Transverse colon (tissue), 4 donors: ENCODE measurements around the gene ANTXR2. TPM values are rescaled to one million over a fixed set of nuclear protein-coding genes. Genes with fewer than 3 reads are reported as not detected.

Experiments
- DNase-seq: peaks from one replicate; pipeline ENCODE4 v3.0.0-alpha.2; 2019
- H3K27ac ChIP-seq, 4 donors: fragments of 200-600 bp; sonication (generic); 2 replicates each; pipeline ENCODE4 v1.5.1; 2016 to 2018; ENCODE audit warnings: inconsistent platforms in 4 of 4
- H3K27me3 ChIP-seq: fragments of 200-600 bp; sonication (generic); 2 replicates; pipeline ENCODE4 v1.5.1; 2017; ENCODE audit warnings: inconsistent platforms
- H3K36me3 ChIP-seq, 4 donors: fragments of 200-600 bp; sonication (generic); 2 replicates each; pipeline ENCODE4 v1.5.1; 2017 to 2019; ENCODE audit warnings: inconsistent platforms in 4 of 4
- H3K4me1 ChIP-seq, 4 donors: fragments of 200-600 bp; sonication (generic); 2 replicates each; pipeline ENCODE4 v1.5.1; 2017 to 2020; ENCODE audit warnings: inconsistent platforms in 4 of 4
- H3K4me3 ChIP-seq, 4 donors: fragments of 200-600 bp; sonication (generic); 1 replicate in 1 of 4; 2 replicates in 3 of 4; pipeline versions ENCODE4 v1.5.1 to v1.6.1; 2017 to 2019; ENCODE audit warnings: inconsistent platforms in 4 of 4
- H3K9me3 ChIP-seq, 2 donors: fragments of 200-600 bp; sonication (generic); 2 replicates each; pipeline ENCODE4 v1.5.1; 2017 to 2019; ENCODE audit warnings: inconsistent platforms in 2 of 2
- CTCF ChIP-seq, 5 experiments: fragments of 200-600 bp in 3 of 5; fragments of 450-650 bp in 2 of 5; sonication (generic) in 3 of 5; IDR thresholded peaks; 1 replicate in 2 of 5; 2 replicates in 3 of 5; pipeline ENCODE4 v1.5.1; 2016 to 2017; ENCODE audit warnings: antibody characterized with exemption in 5 of 5, inconsistent platforms in 3 of 5, mild to moderate bottlenecking in 2 of 5, moderate library complexity in 1 of 5
- EP300 ChIP-seq: sonication (generic); formaldehyde crosslinking; IDR thresholded peaks from one replicate; pipeline ENCODE4 v1.6.1; 2017; ENCODE audit warnings: antibody characterized with exemption, low read depth
- POLR2A ChIP-seq: fragments of 450-650 bp; IDR thresholded peaks from one replicate; pipeline ENCODE4 v1.6.1; 2016; ENCODE audit warnings: antibody characterized with exemption, mild to moderate bottlenecking, moderate library complexity
- POLR2AphosphoS5 ChIP-seq, 3 donors: sonication (generic); formaldehyde crosslinking; IDR thresholded peaks; one replicate each; pipeline ENCODE4 v1.6.1; 2016; ENCODE audit warnings: antibody characterized with exemption in 3 of 3
- WGBS, 2 donors: methylation state at CpG; one replicate each; pipeline ENCODE4 v1.1.5; 2018; ENCODE audit warnings: low coverage in 1 of 2; 5-methylcytosine and 5-hydroxymethylcytosine counted together
- in situ Hi-C, 4 donors: fragments of 200-750 bp; cut with MboI; loops; one replicate each; pipeline versions ENCODE4 v1.15.0 to v1.15.1; 2017; ENCODE audit warnings: low sequenced_read_pairs in 3 of 4, low pct_ligation_motif_present in 1 of 4, low pct_unique_long_range_greater_than_20kb in 1 of 4
- intact Hi-C: fragments of 100-400 bp; cut with DNase I; formaldehyde crosslinking; loops from one replicate; pipeline ENCODE4 v1.15.1; 2023; ENCODE audit warnings: low total_unique reads
- total RNA-seq, 4 donors: library from RNA; depleted of rRNA; stranded (reverse); fragments of >200 nt; gene quantifications; one replicate each; pipeline ENCODE4 v1.1.0, GENCODE V29; 2016

The ANTXR2 gene
- total RNA-seq, 4 donors from 2014 or later = 46.8 to 89.8 (median 76.0) TPM

GRCh38 chr4:80092088-80092487 lies 19.1 kb upstream of the ANTXR2 start:
- in situ Hi-C loops (no loop called here), intact Hi-C loops (no loop called here)
- no peak for DNase-seq
- Histone ChIP-seq H3K36me3 (no peaks in the 10 kb centered on the region), H3K4me3 (no peak overlapping the region), H3K27me3 (no peaks in the 10 kb centered on the region), H3K27ac (no peak overlapping the region), H3K4me1 (no peaks in the 10 kb centered on the region), H3K9me3 (no peaks in the 10 kb centered on the region)
- WGBS, 2 donors = 78 to 84% methylated on average over 2 of the region's 2 CpGs
- TF ChIP-seq EP300 = no peak
- no peak for TF ChIP-seq POLR2A
- TF ChIP-seq POLR2AphosphoS5 (IDR thresholded peaks at IDR 0.05) = no peak
- no peak for TF ChIP-seq CTCF (IDR thresholded peaks at IDR 0.05)

GRCh38 chr4:80091688-80092087 lies 18.7 kb upstream of the ANTXR2 start:
- no peaks in the 10 kb centered on the region for H3K27me3 ChIP-seq
- H3K27ac ChIP-seq = no peak overlapping the region
- intact Hi-C loops (no loop called here), in situ Hi-C loops (no loop called here)
- H3K36me3 ChIP-seq = no peaks in the 10 kb centered on the region
- no peaks in the 10 kb centered on the region for H3K9me3 ChIP-seq
- TF ChIP-seq CTCF (IDR thresholded peaks at IDR 0.05) (no peak), POLR2A (no peak)
- H3K4me3 ChIP-seq = no peak overlapping the region
- no peak for DNase-seq
- WGBS, 2 donors = 89 to 90% methylated on average over 1 to 2 of the region's 2 CpGs
- no peaks in the 10 kb centered on the region for H3K4me1 ChIP-seq

GRCh38 chr4:80091184-80091583 lies 18.2 kb upstream of the ANTXR2 start:
- TF ChIP-seq POLR2A (no peak), CTCF (IDR thresholded peaks at IDR 0.05) (no peak), POLR2AphosphoS5 (IDR thresholded peaks at IDR 0.05) (no peak), EP300 (no peak)
- WGBS, 2 donors = 67 to 78% methylated on average over 3 of the region's 3 CpGs
- Histone ChIP-seq H3K4me1 (no peaks in the 10 kb centered on the region), H3K27ac (no peak overlapping the region), H3K9me3 (no peaks in the 10 kb centered on the region), H3K4me3 (no peak overlapping the region), H3K27me3 (no peaks in the 10 kb centered on the region), H3K36me3 (no peaks in the 10 kb centered on the region)
- DNase-seq = no peak
- intact Hi-C loops = no loop called here
- in situ Hi-C loops = no loop called here

GRCh38 chr4:80090090-80090489 lies 17.1 kb upstream of the ANTXR2 start:
- H3K4me1 ChIP-seq = no peaks in the 10 kb centered on the region
- H3K36me3 ChIP-seq = no peaks in the 10 kb centered on the region
- H3K27me3 ChIP-seq = no peaks in the 10 kb centered on the region
- 92 to 93% methylated on average over 1 of the region's 1 CpG for WGBS, 2 donors
- DNase-seq = no peak
- in situ Hi-C loops = no loop called here
- H3K9me3 ChIP-seq = no peaks in the 10 kb centered on the region
- TF ChIP-seq CTCF (IDR thresholded peaks at IDR 0.05) (no peak), EP300 (no peak), POLR2A (no peak), POLR2AphosphoS5 (IDR thresholded peaks at IDR 0.05) (no peak)
- H3K27ac ChIP-seq = no peak overlapping the region
- H3K4me3 ChIP-seq = no peak overlapping the region
- intact Hi-C loops = no loop called here
